ENCODE data around the gene LAMA2. TPM values are rescaled to one million over a fixed set of nuclear protein-coding genes. Genes with fewer than 3 reads are reported as not detected.

The LAMA2 gene
- total and polyA plus RNA-seq, 2 donors (not counting 3 experiments of a cell fraction or from before 2014, with no cell fraction given), result 0.51 to 0.75 TPM

- dilution Hi-C loops (cut with MboI; ENCODE audit: extremely low pct_ligation_motif_present, low sequenced_read_pairs) (no loop called here), intact Hi-C loops (cut with micrococcal nuclease) (no loop called here)
- H4K20me1 ChIP-seq (replicated peaks; ENCODE audit: control insufficient read depth, extremely low read depth, insufficient read depth, low read length), result no peaks in the 10 kb centered on the region
- no peak overlapping the region for H3K27ac ChIP-seq (ENCODE audit: insufficient read depth, low read depth, low read length)
- no peak overlapping the region for H3K4me2 ChIP-seq (ENCODE audit: insufficient read depth, low read length)
- H3K9ac ChIP-seq (replicated peaks; ENCODE audit: extremely low read depth, insufficient read depth, low read length), result no peak overlapping the region
- H3K4me3 ChIP-seq (replicated peaks in 1 of 3; ENCODE audit: insufficient read depth in 1 of 3, low read depth in 1 of 3, low read length in 3 of 3), result no peak overlapping the region
- H3K9me3 ChIP-seq (replicated peaks; ENCODE audit: control insufficient read depth, insufficient read depth, low read length), result no peaks in the 10 kb centered on the region
- H3K27me3 ChIP-seq (ENCODE audit: control insufficient read depth in 2 of 2, insufficient read depth in 2 of 2, low read length in 2 of 2), result no peaks in the 10 kb centered on the region
- ChIA-PET CTCF (no interaction called here), POLR2A (no interaction called here)
- TF ChIP-seq MAX (IDR thresholded peaks at IDR 0.05; ENCODE audit: insufficient read depth, insufficient read length) (no peak), POLR2AphosphoS5 (IDR thresholded peaks at IDR 0.05; ENCODE audit: insufficient read depth, low read depth, low read length) (no peak), MYC (IDR thresholded peaks at IDR 0.05; ENCODE audit: low read depth, low read length) (no peak), GATA2 (IDR thresholded peaks at IDR 0.05; ENCODE audit: insufficient read depth, insufficient read length, low read depth, low read length) (no peak), POLR2A (IDR thresholded peaks at IDR 0.05; ENCODE audit: low read depth, low read length) (no peak), CTCF (IDR thresholded peaks at IDR 0.05; ENCODE audit: extremely low read depth in 1 of 2, insufficient read depth in 1 of 2, low read depth in 1 of 2, low read length in 2 of 2) (no peak), EZH2 (IDR thresholded peaks at IDR 0.05; ENCODE audit: borderline replicate concordance, low read depth, low read length, severe bottlenecking) (no peak), FOS (IDR thresholded peaks at IDR 0.05; ENCODE audit: borderline replicate concordance, insufficient read depth, low read length) (no peak), JUN (IDR thresholded peaks at IDR 0.05; ENCODE audit: borderline replicate concordance, insufficient read depth, insufficient read length, low read depth) (no peak)
- DNase-seq (ENCODE audit: low read depth, low spot score), result no peak
- no peaks in the 10 kb centered on the region for H3K79me2 ChIP-seq (ENCODE audit: control insufficient read depth, insufficient read depth, low read length)
- H3K36me3 ChIP-seq (ENCODE audit: control insufficient read depth in 2 of 2, extremely low read depth in 1 of 2, insufficient read depth in 2 of 2, low read length in 2 of 2), result no peaks in the 10 kb centered on the region
- no peak for FAIRE-seq
- no peaks in the 10 kb centered on the region for H3K4me1 ChIP-seq (ENCODE audit: control insufficient read depth, extremely low read depth, insufficient read depth, low read length)
- BruUV-seq (replicated peaks), result no TSS peak
- H3K9me1 ChIP-seq (replicated peaks; ENCODE audit: control insufficient read depth, extremely low read depth, insufficient read depth, low read length), result no peaks in the 10 kb centered on the region
- no peak overlapping the region for H2AFZ ChIP-seq (ENCODE audit: low read depth, low read length)
Observed at GRCh38 chr6:128903715-128904114, 20.8 kb downstream of the LAMA2 start.

All from endothelial cell of umbilical vein (primary cell).